ENCODE data around the gene TMEM229A.
"Not testable (repeated sequence)": the region's sequence is repeated elsewhere in the genome, so short reads cannot be mapped to it uniquely, and the experiment has no call there.

TMEM229A gene

DNA sequence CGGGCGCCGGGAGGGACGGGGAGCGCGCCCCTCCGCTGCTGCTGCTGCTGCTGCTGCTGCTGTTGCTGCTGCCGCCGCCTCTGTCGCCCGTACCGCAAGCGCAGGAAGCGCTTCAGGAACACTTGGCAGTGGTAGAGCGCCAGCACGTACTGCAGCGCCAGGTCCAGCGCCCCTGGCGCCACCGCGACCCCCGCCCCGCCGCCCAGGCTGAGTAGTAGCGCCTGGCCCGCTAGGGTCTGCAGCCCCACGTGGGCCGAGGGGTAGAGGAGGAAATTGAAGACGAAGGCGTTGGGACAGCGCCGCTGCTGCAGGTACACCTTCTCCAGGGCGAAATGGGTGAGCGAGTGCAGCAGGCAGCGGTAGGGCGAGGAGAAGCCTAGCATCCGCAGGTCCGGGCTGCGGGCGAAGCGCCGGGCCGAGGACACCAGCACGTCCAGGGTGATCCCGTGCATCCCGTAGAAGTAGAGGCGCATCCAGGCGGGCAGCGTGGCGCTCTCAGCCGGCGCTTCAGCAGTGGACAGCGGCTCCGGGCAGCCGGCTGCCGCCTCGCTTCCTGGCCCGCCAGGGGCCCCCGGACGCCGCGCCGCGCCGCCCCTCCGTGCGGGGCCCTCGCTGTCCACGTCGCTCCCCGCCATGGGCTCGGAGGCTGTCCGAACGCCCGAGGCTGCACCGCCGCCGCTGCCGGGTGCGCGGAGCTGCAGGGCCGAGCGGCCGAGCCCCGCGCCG lies at the start of gene TMEM229A:
TMEM229A (minus strand) TSS at position 699 of the 726 bp plus-strand sequence; CDS start at position 635, 64 bp downstream.
- no peak for DNase-seq (ENCODE audit: low read depth)

DNA sequence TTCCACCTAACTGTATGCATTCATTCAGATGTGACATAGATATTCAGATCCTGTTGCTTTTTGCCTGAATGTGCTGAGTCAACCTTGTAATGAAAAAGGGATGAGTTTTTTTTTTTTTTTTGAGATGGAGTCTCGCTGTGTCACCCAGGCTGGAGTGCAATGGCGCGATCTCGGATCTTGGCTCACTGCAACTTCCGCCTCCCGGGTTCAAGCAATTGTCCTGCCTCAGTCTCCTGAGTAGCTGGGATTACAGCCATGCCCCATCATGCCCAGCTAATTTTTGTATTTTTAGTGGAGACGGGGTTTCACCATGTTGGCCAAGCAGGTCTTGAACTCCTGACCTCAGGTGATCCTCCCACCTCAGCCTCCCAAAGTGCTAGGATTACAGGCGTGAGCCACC lies 49.4 kb upstream of the TMEM229A start:
- DNase-seq (ENCODE audit: low read depth): not testable (repeated sequence)

DNA sequence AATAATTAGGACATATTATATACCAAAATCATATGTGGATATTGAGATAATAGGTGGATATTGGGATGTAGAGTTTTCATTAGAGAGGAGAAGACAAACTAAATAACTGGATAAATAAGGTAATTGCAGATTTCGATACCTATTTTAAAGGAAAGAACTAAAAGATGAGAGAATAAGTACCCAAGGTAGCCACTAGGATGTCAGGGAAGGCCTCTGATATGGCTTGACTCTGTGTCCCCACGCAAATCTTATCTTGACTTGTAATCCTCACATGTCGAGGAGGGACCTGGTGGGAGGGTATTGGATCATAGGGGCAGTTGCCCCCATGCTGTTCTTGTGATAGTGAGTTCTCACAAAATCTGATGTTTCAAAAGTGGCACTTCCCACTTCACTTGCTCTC lies 44.7 kb upstream of the TMEM229A start:
- no peak for DNase-seq (ENCODE audit: low read depth)

DNA sequence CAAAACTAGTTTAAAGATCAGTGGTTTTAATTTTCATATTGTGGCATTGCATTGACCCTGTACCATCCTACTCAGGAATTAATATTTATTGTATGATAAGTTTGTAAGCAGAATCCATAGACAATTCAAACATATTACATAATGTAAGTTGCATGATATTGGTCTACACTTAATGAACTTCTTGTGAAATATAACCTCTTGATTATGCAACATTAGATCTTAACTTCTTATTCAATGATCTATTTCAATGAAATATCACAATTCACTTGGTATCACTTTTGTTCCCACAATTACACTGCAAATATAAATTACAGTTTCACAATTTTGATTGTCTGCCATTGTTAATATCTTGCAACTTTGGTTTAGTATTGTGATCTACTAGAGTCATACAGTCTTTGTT lies 44.0 kb upstream of the TMEM229A start:
- DNase-seq (ENCODE audit: low read depth): no peak

DNA sequence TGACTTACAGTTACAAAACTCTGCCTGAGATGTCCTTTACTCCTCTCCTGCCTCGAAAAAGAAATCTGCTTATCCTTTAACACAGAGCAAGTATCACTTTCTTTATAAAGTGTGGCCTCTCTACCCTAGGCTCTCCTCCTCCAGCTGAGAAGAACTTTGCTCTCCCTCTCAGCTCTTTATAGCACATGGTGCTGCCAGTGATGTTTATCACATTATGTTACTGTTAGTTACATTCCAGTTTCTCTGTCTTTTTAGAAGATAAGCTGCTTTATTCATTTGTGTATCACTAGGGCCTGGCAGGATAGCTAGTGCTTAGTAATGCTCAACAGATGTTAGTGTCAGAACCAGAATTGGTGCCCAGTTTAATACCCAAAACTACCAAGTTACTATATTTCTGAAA lies 41.1 kb upstream of the TMEM229A start:
- no peak for DNase-seq (ENCODE audit: low read depth)

DNA sequence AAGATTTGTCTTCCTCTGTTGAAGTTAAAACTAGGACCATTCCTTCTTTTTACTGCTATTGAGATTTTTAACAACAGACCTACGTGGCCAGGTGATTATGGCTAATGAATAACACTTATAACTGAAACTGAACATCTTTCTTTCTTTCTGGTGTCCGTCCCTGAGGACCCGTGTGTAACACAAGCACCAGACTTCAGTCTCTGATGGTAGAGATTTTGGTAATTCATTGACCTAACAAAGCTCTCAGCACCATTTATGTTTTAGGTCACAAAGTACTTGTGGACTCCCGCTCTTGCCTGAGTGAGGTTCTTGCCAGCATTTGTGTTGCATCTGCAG lies 40.4 kb upstream of the TMEM229A start:
- no peak for DNase-seq (ENCODE audit: low read depth)

DNA sequence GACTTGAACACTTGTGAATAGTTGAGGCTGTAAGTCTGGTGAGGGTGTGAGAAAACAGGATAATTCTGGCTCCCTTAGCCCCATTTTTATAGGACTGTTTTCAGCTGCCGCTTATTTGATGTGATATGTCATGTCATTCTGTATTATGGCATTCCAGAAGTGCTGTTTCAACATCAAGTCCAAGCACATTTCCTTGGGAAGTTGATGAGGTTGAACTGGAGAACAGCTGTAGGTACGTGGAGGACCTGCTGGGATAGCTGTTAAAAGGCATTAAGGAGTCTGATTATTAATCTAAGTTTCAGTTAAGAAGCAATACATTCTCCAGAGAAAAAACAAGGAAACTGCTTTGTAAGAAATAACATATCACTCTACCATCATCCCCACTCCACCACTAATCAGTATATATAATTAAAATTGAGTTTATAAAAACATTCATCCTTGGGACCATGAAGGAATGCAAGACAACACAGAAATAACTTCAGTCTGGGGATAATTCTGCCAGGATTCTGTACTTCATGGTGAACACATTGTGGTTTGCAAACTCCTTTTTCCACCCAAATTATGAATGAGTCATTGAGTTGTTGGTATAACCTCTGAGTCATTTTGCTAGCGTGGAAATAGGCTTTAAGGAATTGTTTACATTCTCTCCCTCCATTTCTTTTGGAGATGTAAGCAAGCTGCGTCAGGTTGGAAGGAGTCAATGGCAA lies 39.9 kb upstream of the TMEM229A start:
- DNase-seq (ENCODE audit: low read depth): no peak

DNA sequence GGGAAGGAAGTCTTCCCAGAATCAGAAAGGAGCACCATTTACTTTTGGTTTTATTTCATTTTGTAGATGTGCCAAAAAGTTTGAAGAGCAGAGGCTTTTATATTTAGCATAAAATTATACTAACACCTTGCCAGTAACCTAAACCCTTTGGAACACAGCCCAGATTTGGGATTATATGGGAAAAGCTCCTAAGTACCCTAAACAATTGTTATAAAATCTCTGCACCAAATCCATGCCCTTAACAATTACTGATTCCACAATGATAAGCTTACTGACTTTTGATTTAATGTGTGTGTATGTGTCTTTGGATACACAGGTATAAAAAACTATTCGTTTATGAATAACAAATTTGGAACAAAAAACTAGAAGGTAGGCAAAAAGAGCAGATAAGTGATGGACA lies 39.0 kb upstream of the TMEM229A start:
- DNase-seq (ENCODE audit: low read depth): no peak

DNA sequence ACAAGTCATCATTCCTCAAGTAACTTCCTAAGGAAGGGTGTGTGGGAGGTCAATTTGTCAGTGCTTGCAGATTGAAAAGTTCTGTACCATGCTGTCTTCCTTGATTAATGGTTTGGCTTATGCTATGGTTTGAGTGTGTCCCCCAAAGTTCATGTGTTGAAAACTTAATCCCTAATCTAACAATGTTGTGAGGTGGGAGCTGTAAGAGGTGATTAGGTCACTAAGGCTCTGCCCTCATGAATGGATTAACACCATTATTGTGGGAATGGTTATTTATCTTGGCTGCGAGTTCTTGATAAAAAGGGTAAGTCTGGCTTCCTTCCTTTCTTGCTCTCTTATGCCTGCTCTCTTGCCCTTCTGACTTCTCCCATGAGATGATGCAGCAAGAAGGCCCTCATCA lies 29.3 kb upstream of the TMEM229A start:
- DNase-seq (ENCODE audit: low read depth): no peak

DNA sequence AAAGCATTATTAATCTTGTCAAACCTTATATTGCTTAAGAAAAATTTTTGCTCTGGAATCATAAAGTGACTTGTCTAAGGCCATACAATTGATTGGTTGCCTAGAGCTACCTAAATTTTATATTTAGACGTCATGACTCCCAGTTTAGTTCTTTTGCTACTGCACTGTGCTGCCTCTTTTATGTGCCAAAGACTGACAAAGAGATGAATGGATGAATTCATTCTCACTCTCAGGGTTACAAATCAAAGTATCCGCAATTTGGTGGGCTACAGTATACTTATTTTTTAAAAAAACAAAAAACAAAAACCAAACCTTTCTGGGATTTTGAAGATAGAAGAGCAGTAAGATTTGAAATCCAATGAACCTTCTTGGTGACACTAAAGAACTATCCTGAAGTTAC lies 27.7 kb upstream of the TMEM229A start:
- DNase-seq (ENCODE audit: low read depth): no peak

DNA sequence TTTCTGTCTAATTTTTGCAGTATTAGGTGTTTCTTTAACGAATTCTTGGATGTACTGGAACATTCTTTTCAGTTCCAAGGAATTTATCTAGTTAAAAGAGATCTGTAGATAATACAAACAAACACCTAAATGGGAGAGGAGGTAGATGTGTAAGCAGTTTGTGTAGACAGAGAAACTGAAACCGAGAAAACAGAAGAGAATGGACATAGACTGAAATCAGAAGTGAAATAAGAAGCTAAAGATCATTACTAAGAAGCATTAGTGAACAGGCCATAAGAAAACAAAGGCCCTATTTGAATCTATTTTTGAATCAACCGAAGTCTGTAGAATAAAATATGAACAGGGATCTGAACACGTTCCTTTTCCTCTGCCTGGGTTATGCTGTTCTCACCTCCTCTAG lies 26.5 kb upstream of the TMEM229A start:
- DNase-seq (ENCODE audit: low read depth): no peak

DNA sequence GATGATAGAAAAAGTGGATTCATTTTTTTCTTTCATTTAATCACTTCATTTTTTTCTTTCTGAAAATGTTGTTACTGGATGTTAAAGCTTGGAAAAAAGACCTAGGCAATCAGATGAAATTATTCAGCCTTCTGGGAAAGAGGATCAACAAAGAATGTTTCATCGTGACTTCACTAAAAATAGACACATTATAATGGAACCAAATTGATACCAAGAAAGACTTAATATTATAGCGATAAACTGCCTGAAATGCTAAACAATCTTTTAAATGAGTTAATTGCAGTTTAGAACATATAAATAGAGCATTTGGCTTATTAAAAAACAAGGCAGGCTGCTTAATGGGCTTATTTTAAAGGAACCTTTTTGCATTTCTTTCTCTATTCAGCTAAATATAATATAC lies 25.6 kb upstream of the TMEM229A start:
- no peak for DNase-seq (ENCODE audit: low read depth)

DNA sequence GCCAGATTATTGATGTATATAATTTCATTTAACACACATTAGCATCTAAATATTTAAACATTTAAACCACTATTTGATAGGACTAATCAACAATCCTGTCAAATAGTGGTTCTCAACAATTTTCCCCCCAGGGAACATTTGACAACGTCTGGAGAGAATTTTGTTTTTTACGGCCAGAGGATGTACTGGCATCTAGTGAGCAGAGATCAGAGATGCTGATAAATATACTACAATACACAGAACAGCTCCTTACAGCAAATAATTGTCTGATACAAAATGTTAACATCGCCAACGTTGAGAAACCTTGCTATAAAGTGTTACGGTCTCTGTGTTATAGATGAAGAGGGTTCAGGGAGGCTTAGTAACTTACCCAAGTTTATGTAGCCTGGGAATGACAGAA lies 25.0 kb upstream of the TMEM229A start:
- DNase-seq (ENCODE audit: low read depth): no peak

DNA sequence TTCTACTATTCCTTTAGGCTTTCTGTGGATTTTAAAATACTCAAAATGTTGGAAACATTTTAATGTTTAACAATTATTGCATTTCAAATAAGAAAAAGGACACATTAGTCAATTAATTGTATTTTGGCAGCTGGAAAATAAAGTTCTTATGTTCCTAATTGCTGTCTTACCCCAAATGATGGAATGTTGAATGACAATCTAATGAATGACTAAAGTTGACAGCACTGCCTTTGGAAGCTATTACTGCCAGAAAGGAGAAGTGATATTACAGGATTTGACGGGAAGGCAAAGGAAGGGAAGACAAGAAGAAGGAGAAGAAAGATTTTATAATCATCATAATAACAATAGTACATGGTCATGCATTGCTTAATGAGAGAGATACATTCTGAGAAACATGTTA lies 23.4 kb upstream of the TMEM229A start:
- no peak for DNase-seq (ENCODE audit: low read depth)

DNA sequence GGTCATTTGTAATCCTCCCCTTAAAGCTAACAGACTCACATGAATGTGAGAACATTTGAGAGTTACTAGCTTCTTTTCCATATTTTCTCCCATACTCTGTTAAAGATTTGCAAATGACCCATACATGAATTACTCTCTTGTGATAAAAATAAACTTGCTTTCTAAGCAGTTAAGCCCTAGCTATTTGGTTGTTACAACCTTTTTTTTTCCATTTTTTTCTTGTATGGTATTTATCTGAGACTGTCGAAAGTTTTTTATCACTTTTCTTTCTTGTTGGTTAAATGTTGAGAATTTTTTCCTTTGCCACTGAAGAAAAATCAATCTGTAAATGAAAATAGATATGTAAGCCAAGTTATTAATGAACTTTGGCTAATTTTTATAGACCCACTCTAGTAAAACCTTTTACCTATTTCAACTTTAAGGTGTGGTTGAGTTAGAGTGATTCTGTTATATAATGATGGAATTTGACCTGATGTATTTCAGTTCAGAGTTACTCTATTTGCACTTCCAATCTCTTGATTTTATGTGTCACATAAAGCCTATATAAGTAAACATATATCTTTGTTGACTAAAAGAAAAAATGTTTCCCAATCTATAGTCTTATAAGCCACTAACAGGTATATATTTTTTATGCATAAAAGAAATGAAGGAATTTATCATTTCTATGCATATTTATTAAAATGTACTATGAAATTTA lies 19.0 kb upstream of the TMEM229A start:
- DNase-seq (ENCODE audit: low read depth): no peak

DNA sequence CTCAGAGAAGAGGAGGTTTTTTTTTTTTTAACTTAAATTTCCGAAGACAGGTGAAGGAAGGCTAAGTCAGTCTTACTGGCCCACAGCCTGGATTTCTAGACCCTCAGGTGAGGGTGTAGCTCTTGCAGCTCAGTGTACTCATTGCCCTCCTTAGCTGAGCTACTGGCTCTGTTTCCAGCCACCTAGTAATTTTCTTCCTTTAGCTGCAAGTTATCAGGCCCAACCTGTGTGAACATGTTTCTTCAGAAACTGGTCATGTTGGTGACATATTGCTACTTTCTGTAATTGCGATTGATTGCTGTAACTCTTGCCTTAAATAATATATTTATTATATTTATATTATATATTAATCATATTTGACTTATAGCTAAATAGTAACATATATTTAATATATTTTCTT lies 10.0 kb upstream of the TMEM229A start:
- DNase-seq (ENCODE audit: low read depth): no peak

DNA sequence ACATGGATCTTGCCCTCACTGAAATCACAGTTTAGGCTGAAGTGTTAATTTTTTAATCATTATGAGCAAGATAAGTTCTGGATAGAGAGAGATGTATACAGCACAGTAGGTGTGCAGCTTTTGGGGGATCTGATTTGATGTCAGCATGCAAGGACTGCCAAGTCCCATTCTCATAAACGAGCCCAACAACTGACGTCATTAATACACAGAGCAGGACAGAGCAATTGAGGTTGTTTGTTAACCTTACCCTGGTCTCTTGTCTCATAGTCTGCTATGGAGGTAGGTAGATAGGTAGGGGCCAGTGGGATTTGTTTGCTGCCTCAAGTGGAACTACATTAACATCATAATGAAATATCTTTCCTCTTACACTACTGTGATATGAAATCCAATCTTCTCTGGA lies 8.6 kb upstream of the TMEM229A start:
- DNase-seq (ENCODE audit: low read depth): no peak

DNA sequence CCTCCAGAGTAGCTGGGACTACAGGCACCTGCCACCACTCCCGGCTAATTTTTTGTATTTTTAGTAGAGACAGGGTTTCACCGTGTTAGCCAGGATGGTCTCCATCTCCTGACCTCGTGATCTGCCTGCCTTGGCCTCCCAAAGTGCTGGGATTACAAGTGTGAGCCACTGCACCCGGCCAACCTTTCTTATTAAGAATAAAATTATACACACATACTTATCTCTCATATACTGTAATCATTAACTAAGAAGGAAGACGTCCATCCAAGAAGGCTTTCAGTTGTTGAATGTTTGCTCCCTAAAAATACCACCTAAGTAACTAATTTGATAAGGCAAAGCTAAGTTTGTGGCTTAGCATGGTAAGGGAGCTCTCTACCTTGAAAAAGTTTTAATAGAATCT lies 5.0 kb upstream of the TMEM229A start:
- not testable (repeated sequence) for DNase-seq (ENCODE audit: low read depth)

DNA sequence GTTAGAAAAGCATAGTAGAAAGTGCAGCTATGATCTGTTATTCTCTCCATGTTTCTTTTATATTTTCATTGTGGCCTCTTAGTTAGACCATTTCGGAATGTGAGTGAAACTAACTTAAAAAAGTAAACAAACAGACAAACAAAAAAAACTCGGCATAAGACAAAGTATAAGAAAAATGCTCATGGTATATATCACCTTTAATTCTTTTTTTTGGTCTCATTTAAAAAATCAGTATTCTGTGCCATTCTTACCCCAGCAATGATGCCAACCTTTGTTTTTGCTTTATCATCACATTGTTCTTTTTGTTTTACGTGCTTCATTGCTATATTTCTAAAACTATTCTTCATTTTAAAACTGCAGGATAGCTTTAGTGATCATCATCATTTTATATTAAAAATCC lies 2.8 kb upstream of the TMEM229A start:
- no peak for DNase-seq (ENCODE audit: low read depth)

DNA sequence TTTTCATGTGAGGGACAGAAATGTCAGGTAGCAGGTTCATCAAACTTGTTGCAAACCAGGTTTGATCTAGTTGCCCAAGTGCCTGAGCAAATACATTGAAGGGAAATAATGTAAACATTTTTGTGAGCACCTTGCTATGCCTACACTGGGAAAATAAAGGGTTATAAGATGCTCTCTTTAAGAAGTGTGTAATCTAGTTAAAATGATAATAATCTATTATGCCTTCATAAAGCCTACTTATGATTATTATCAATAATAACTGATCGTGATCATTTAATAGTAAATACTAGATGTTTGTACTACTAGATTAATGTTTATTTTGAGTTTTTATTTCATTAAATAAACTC lies 1.9 kb upstream of the TMEM229A start:
- DNase-seq (ENCODE audit: low read depth): no peak

DNA sequence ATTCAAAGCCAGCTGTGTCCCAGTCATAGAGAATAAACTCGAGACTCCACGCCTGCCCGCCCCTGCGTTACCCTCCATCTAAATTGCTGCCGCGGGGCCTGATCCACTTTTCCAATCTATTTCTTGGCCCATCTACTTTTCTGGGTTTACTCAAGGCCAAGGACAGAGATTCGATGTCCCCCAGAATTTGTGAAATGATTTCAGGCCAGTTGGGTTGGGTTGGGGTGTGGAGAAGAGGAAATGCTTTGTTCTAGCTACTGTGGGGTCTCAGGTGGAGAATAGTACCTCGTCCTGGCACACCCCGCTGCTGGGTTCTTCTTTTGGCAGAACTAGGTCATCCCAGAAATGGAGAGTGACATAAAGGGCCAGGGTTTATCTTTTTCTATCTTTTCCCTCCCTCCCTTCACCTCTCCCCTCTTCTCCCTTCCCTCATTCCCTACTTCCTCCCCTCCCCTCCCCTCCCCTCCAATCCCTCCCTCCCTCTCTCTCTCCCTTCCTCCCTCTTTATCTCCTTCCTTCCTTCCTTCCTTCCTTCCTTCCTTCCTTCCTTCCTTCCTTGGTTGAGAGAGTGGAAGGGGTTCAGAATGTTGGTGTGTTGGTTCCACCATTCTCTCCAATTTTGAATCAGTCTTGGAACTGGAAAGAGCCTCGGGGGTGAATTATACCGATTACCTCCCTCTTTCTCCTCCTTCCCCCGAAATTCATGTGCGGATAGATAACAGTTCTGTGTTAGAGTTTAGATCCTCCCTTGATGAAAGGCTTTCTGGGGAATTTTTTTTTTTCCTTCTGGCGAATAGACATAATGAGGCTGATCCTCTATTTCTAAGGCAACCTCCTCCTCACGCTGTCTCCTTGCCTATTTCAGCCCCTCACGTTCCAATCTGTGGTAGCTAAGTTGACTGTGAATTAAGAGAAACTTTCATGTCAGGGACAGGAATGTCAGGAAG lies 1.2 kb upstream of the TMEM229A start:
- DNase-seq (ENCODE audit: low read depth): no peak

DNA sequence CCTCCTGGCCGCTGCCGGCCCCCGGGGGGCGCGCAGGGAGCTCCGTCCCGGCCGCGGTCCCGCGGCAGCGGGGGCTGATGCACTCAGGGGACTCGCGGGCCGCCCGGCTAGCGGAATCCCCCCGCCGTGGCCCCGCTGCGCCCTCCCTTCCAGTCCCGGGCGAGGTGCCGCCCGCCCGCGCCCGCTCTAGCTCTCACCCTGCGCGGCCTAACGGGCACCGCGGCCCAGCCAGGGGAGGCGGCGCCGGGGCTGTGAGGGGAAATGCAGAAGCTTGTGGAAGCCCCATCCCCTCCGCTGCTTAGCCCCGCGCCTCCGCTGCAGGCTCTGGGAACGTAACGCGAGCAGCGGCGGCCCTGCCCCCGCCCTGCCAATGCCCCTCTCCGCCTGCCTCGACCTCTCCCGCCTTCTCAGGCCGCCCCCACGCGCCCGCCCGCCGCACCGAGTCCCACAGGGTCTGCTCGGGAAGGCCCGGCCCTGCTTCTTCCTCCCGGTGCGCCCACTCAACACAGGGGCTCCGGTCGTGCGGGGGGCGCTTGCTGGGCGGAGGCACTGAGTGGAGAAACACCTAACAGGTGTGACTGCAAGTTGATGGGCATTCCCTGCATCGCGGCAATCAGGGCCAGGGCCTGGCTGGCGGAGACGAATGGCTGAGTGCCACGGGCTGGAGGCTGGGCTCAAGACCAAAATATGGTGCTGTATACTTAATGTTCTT lies 384 bp upstream of the TMEM229A start:
- no peak for DNase-seq (ENCODE audit: low read depth)
